Measurements from ENCODE around the gene TNK2.

The TNK2 gene

GRCh38 chr3:195836476-195837135 lies 71.7 kb downstream of the TNK2 start:
- Histone ChIP-seq H3K36me3 (ENCODE audit: low read length) (no peaks in the 10 kb centered on the region), H3F3A (ENCODE audit: insufficient read depth) (peaks cover 7% of the 10 kb centered on the region; the same call in 1 of the 2 replicates), H3K79me2 (ENCODE audit: insufficient read depth, low read length) (no peaks in the 10 kb centered on the region), H3K4me3 (ENCODE audit: insufficient read depth, low read length, poor library complexity, severe bottlenecking) (no peak overlapping the region), H3K9me2 (replicated peaks; ENCODE audit: insufficient read depth, low read length) (no peaks in the 10 kb centered on the region), H3K9ac (ENCODE audit: low read length) (no peak overlapping the region), H3K27ac (ENCODE audit: low read depth, low read length) (no peak overlapping the region), H4K20me1 (ENCODE audit: low read depth, low read length) (no peaks in the 10 kb centered on the region), H3K27me3 (ENCODE audit: low read length) (no peaks in the 10 kb centered on the region), H3K9me3 (ENCODE audit: insufficient read depth, low read length) (no peaks in the 10 kb centered on the region), H2AFZ (ENCODE audit: low read depth, low read length, severe bottlenecking) (no peak overlapping the region), H3K4me2 (ENCODE audit: low read depth, low read length, poor library complexity, severe bottlenecking) (no peak overlapping the region)
- TF ChIP-seq CTCF (IDR thresholded peaks at IDR 0.05; ENCODE audit: insufficient read depth, low read length, poor library complexity, severe bottlenecking) (no peak), EZH2phosphoT487 (conservative IDR thresholded peaks at IDR 0.05; ENCODE audit: low read length) (no peak)

DNA sequence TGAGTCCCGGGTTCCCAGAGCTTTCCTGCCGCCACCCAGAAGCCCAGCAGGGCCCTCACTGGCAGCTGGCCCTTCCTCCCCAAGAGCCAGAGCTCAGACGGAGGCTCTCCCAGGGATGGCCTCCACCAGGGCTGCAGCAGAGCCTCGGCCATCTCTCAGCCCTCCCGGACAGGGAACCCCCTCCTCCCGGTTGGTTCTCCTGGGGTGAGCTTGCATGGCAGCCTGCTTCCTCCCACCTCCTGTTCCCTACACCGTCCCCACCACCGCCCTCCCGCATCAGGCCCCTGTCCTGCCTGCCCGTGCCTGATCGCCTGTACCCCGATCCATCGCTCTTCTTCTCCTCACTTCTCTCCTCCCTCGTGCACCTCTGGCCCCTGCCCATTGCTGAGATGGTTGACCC lies 72.6 kb downstream of the TNK2 start:
- no peaks in the 10 kb centered on the region for H3K36me3 ChIP-seq (ENCODE audit: low read length)
- H3K4me2 ChIP-seq (ENCODE audit: low read depth, low read length, poor library complexity, severe bottlenecking), result no peak overlapping the region
- H3K9me3 ChIP-seq (ENCODE audit: insufficient read depth, low read length), result no peaks in the 10 kb centered on the region
- TF ChIP-seq CTCF (IDR thresholded peaks at IDR 0.05; ENCODE audit: insufficient read depth, low read length, poor library complexity, severe bottlenecking) (no peak), EZH2phosphoT487 (conservative IDR thresholded peaks at IDR 0.05; ENCODE audit: low read length) (no peak)
- no peaks in the 10 kb centered on the region for H3K79me2 ChIP-seq (ENCODE audit: insufficient read depth, low read length)
- no peak overlapping the region for H3K9ac ChIP-seq (ENCODE audit: low read length)
- H3K27ac ChIP-seq (ENCODE audit: low read depth, low read length), result no peak overlapping the region
- H3F3A ChIP-seq (ENCODE audit: insufficient read depth), result peaks cover 7% of the 10 kb centered on the region; the same call in 1 of the 2 replicates
- no peaks in the 10 kb centered on the region for H4K20me1 ChIP-seq (ENCODE audit: low read depth, low read length)
- no peak overlapping the region for H3K4me3 ChIP-seq (ENCODE audit: insufficient read depth, low read length, poor library complexity, severe bottlenecking)
- no peaks in the 10 kb centered on the region for H3K9me2 ChIP-seq (replicated peaks; ENCODE audit: insufficient read depth, low read length)
- H3K27me3 ChIP-seq (ENCODE audit: low read length), result no peaks in the 10 kb centered on the region
- H2AFZ ChIP-seq (ENCODE audit: low read depth, low read length, severe bottlenecking), result no peak overlapping the region

GRCh38 chr3:195834675-195835583 lies 73.4 kb downstream of the TNK2 start:
- H3K9me2 ChIP-seq (replicated peaks; ENCODE audit: insufficient read depth, low read length), result no peaks in the 10 kb centered on the region
- H3K9ac ChIP-seq (ENCODE audit: low read length), result no peak overlapping the region
- no peaks in the 10 kb centered on the region for H3K79me2 ChIP-seq (ENCODE audit: insufficient read depth, low read length)
- TF ChIP-seq EZH2phosphoT487 (conservative IDR thresholded peaks at IDR 0.05; ENCODE audit: low read length) (no peak), CTCF (IDR thresholded peaks at IDR 0.05; ENCODE audit: insufficient read depth, low read length, poor library complexity, severe bottlenecking) (no peak)
- no peak overlapping the region for H3K4me3 ChIP-seq (ENCODE audit: insufficient read depth, low read length, poor library complexity, severe bottlenecking)
- no peak overlapping the region for H3K4me2 ChIP-seq (ENCODE audit: low read depth, low read length, poor library complexity, severe bottlenecking)
- no peaks in the 10 kb centered on the region for H3K27me3 ChIP-seq (ENCODE audit: low read length)
- no peaks in the 10 kb centered on the region for H3K9me3 ChIP-seq (ENCODE audit: insufficient read depth, low read length)
- H3K27ac ChIP-seq (ENCODE audit: low read depth, low read length), result no peak overlapping the region
- no peaks in the 10 kb centered on the region for H4K20me1 ChIP-seq (ENCODE audit: low read depth, low read length)
- H3K36me3 ChIP-seq (ENCODE audit: low read length), result no peaks in the 10 kb centered on the region
- H2AFZ ChIP-seq (ENCODE audit: low read depth, low read length, severe bottlenecking), result no peak overlapping the region
- peaks cover 7% of the 10 kb centered on the region; the same call in 1 of the 2 replicates for H3F3A ChIP-seq (ENCODE audit: insufficient read depth)
